ENCODE data around the gene EPHB1.

Gene EPHB1

GRCh38 chr3:135145581-135145980, 350.5 kb downstream of the EPHB1 start:
- H3K9me3 Mint-ChIP-seq = no peaks in the 10 kb centered on the region

GRCh38 chr3:135147657-135148056, 352.6 kb downstream of the EPHB1 start:
- no peaks in the 10 kb centered on the region for H3K27me3 Mint-ChIP-seq
- H3K4me3 Mint-ChIP-seq = no peak overlapping the region
- no peak overlapping the region for H3K27ac Mint-ChIP-seq
- DNase-seq = no peak
- no peaks in the 10 kb centered on the region for H3K9me3 Mint-ChIP-seq
- no peaks in the 10 kb centered on the region for H3K4me1 Mint-ChIP-seq
- no peak for ATAC-seq (replicated peaks)
- no peaks in the 10 kb centered on the region for H3K36me3 Mint-ChIP-seq

More at GRCh38 chr3:135145581-135145980, 350.5 kb downstream of the EPHB1 start:
- no peaks in the 10 kb centered on the region for H3K36me3 Mint-ChIP-seq
- H3K27ac Mint-ChIP-seq = no peak overlapping the region
- ATAC-seq (replicated peaks) (no peak), DNase-seq (no peak)
- no peaks in the 10 kb centered on the region for H3K27me3 Mint-ChIP-seq
- no peak overlapping the region for H3K4me3 Mint-ChIP-seq
- H3K4me1 Mint-ChIP-seq = no peaks in the 10 kb centered on the region

- ATAC-seq (replicated peaks) = no peak
- Mint-ChIP-seq H3K4me3 (no peak overlapping the region), H3K27ac (no peak overlapping the region), H3K4me1 (no peaks in the 10 kb centered on the region), H3K27me3 (no peaks in the 10 kb centered on the region), H3K9me3 (no peaks in the 10 kb centered on the region), H3K36me3 (no peaks in the 10 kb centered on the region)
- DNase-seq = no peak
Measured at GRCh38 chr3:135148398-135149020, 353.4 kb downstream of the EPHB1 start.

- ATAC-seq (replicated peaks) (no peak), DNase-seq (no peak)
- Mint-ChIP-seq H3K36me3 (no peaks in the 10 kb centered on the region), H3K27me3 (no peaks in the 10 kb centered on the region), H3K4me3 (no peak overlapping the region), H3K4me1 (no peaks in the 10 kb centered on the region), H3K9me3 (peaks cover 0 to 1% of the 10 kb centered on the region in 2 donors), H3K27ac (no peak overlapping the region)
Measured at GRCh38 chr3:135149707-135150681, 354.9 kb downstream of the EPHB1 start.

GRCh38 chr3:135154186-135154585, 359.1 kb downstream of the EPHB1 start:
- H3K9me3 Mint-ChIP-seq = peaks cover 0 to 4% of the 10 kb centered on the region in 2 donors
- H3K4me3 Mint-ChIP-seq = no peak overlapping the region
- no peaks in the 10 kb centered on the region for H3K4me1 Mint-ChIP-seq
- H3K27ac Mint-ChIP-seq = no peak overlapping the region
- no peak for ATAC-seq (replicated peaks)
- H3K36me3 Mint-ChIP-seq = no peaks in the 10 kb centered on the region
- DNase-seq = no peak
- no peaks in the 10 kb centered on the region for H3K27me3 Mint-ChIP-seq

- peaks cover 0 to 5% of the 10 kb centered on the region in 2 donors for H3K27me3 Mint-ChIP-seq
- ATAC-seq (replicated peaks) = no peak
- H3K4me1 Mint-ChIP-seq = no peaks in the 10 kb centered on the region
Measured at GRCh38 chr3:135155228-135155627, 360.2 kb downstream of the EPHB1 start.

GRCh38 chr3:135155791-135156190, 360.7 kb downstream of the EPHB1 start:
- ATAC-seq (replicated peaks) = no peak
- Mint-ChIP-seq H3K9me3 (peaks cover 0 to 4% of the 10 kb centered on the region in 2 donors), H3K27ac (no peak overlapping the region)

More at GRCh38 chr3:135155228-135155627, 360.2 kb downstream of the EPHB1 start:
- H3K4me3 Mint-ChIP-seq = no peak overlapping the region
- peaks cover 0 to 4% of the 10 kb centered on the region in 2 donors for H3K9me3 Mint-ChIP-seq
- no peaks in the 10 kb centered on the region for H3K36me3 Mint-ChIP-seq
- H3K27ac Mint-ChIP-seq = no peak overlapping the region
- no peak for DNase-seq

GRCh38 chr3:135157045-135157740, 362.1 kb downstream of the EPHB1 start:
- no peak for ATAC-seq (replicated peaks)
- no peaks in the 10 kb centered on the region for H3K36me3 Mint-ChIP-seq
- no peak overlapping the region for H3K27ac Mint-ChIP-seq
- H3K9me3 Mint-ChIP-seq = peaks cover 0 to 4% of the 10 kb centered on the region in 2 donors
- H3K27me3 Mint-ChIP-seq = peaks cover 4 to 13% of the 10 kb centered on the region in 2 donors
- no peak for DNase-seq
- H3K4me3 Mint-ChIP-seq = no peak overlapping the region
- no peaks in the 10 kb centered on the region for H3K4me1 Mint-ChIP-seq

More at GRCh38 chr3:135155791-135156190, 360.7 kb downstream of the EPHB1 start:
- Mint-ChIP-seq H3K36me3 (no peaks in the 10 kb centered on the region), H3K27me3 (peaks cover 4 to 9% of the 10 kb centered on the region in 2 donors), H3K4me1 (no peaks in the 10 kb centered on the region), H3K4me3 (no peak overlapping the region)
- DNase-seq = no peak

GRCh38 chr3:135158520-135158919, 363.5 kb downstream of the EPHB1 start:
- H3K36me3 Mint-ChIP-seq = no peaks in the 10 kb centered on the region
- peaks cover 4 to 13% of the 10 kb centered on the region in 2 donors for H3K27me3 Mint-ChIP-seq
- H3K4me1 Mint-ChIP-seq = no peaks in the 10 kb centered on the region
- DNase-seq (no peak), ATAC-seq (replicated peaks) (no peak)
- no peak overlapping the region for H3K27ac Mint-ChIP-seq
- H3K9me3 Mint-ChIP-seq = peaks cover 0 to 4% of the 10 kb centered on the region in 2 donors
- no peak overlapping the region for H3K4me3 Mint-ChIP-seq

GRCh38 chr3:135159681-135160247, 364.7 kb downstream of the EPHB1 start:
- no peak overlapping the region for H3K4me3 Mint-ChIP-seq
- ATAC-seq (replicated peaks) (no peak), DNase-seq (no peak)
- H3K36me3 Mint-ChIP-seq = no peaks in the 10 kb centered on the region
- H3K9me3 Mint-ChIP-seq = peaks cover 0 to 4% of the 10 kb centered on the region in 2 donors
- H3K4me1 Mint-ChIP-seq = no peaks in the 10 kb centered on the region
- H3K27me3 Mint-ChIP-seq = peaks cover 4 to 13% of the 10 kb centered on the region in 2 donors
- H3K27ac Mint-ChIP-seq = no peak overlapping the region

- no peak for DNase-seq
- Mint-ChIP-seq H3K4me1 (no peaks in the 10 kb centered on the region), H3K27ac (no peak overlapping the region), H3K4me3 (no peak overlapping the region), H3K36me3 (no peaks in the 10 kb centered on the region), H3K27me3 (peaks cover 4 to 13% of the 10 kb centered on the region in 2 donors), H3K9me3 (no peaks in the 10 kb centered on the region)
- ATAC-seq (replicated peaks) = no peak
Measured at GRCh38 chr3:135161425-135161824, 366.4 kb downstream of the EPHB1 start.

- no peaks in the 10 kb centered on the region for H3K4me1 Mint-ChIP-seq
- ATAC-seq (replicated peaks) = no peak
- no peaks in the 10 kb centered on the region for H3K36me3 Mint-ChIP-seq
- H3K9me3 Mint-ChIP-seq = no peaks in the 10 kb centered on the region
- no peak for DNase-seq
- H3K27ac Mint-ChIP-seq = no peak overlapping the region
- H3K4me3 Mint-ChIP-seq = no peak overlapping the region
- H3K27me3 Mint-ChIP-seq = peaks cover 4 to 13% of the 10 kb centered on the region in 2 donors
Measured at GRCh38 chr3:135163701-135164100, 368.6 kb downstream of the EPHB1 start.

GRCh38 chr3:135165260-135165659, 370.2 kb downstream of the EPHB1 start:
- no peak overlapping the region for H3K4me3 Mint-ChIP-seq
- no peaks in the 10 kb centered on the region for H3K36me3 Mint-ChIP-seq
- no peak for ATAC-seq (replicated peaks)
- no peak overlapping the region for H3K27ac Mint-ChIP-seq
- H3K27me3 Mint-ChIP-seq = peaks cover 4 to 8% of the 10 kb centered on the region in 2 donors
- no peaks in the 10 kb centered on the region for H3K4me1 Mint-ChIP-seq
- H3K9me3 Mint-ChIP-seq = no peaks in the 10 kb centered on the region
- no peak for DNase-seq

- no peaks in the 10 kb centered on the region for H3K9me3 Mint-ChIP-seq
- no peak for DNase-seq
- H3K27ac Mint-ChIP-seq = no peak overlapping the region
- peak in 1 of 2 donors; percentile 15 for ATAC-seq (replicated peaks)
- H3K4me1 Mint-ChIP-seq = no peaks in the 10 kb centered on the region
- H3K4me3 Mint-ChIP-seq = no peak overlapping the region
- H3K27me3 Mint-ChIP-seq = no peaks in the 10 kb centered on the region
- no peaks in the 10 kb centered on the region for H3K36me3 Mint-ChIP-seq
Measured at GRCh38 chr3:135166266-135166825, 371.3 kb downstream of the EPHB1 start.
